HG02943 (cell line): ENCODE data around the gene HSPA4L.

Source experiments
- ATAC-seq: cut with Tn5 transposase; IDR thresholded peaks from one replicate; pipeline ENCODE4 v1.9.1; 2021; ENCODE audit warnings: mild to moderate bottlenecking, low read depth, moderate library complexity; ENCODE audit not compliant: unreplicated experiment

The HSPA4L gene

GRCh38 chr4:127856813-127857447, 74.8 kb downstream of the HSPA4L start:
- ATAC-seq, result peak; percentile 70

- no peak for ATAC-seq
Observed at GRCh38 chr4:127857641-127858040, 75.5 kb downstream of the HSPA4L start.

- ATAC-seq, result no peak
Observed at GRCh38 chr4:127868196-127868595, 86.1 kb downstream of the HSPA4L start.

- no peak for ATAC-seq
Observed at GRCh38 chr4:127870281-127870680, 88.2 kb downstream of the HSPA4L start.

GRCh38 chr4:127870688-127871087, 88.6 kb downstream of the HSPA4L start:
- ATAC-seq, result no peak

- no peak for ATAC-seq
Observed at GRCh38 chr4:127875791-127876190, 93.7 kb downstream of the HSPA4L start.

GRCh38 chr4:127880763-127881562, 98.8 kb downstream of the HSPA4L start, which contains the start of gene PLK4:
TSS of gene PLK4 (plus strand) at chr4:127880893. CDS start at chr4:127881135, 242 bp downstream.
- ATAC-seq, result peak; percentile 90

GRCh38 chr4:127881563-127881864, 99.4 kb downstream of the HSPA4L start:
- ATAC-seq, result peak; percentile 37

- ATAC-seq, result no peak
Observed at GRCh38 chr4:127888559-127888958, 106.4 kb downstream of the HSPA4L start.

- ATAC-seq, result no peak
Observed at GRCh38 chr4:127889903-127890302, 107.8 kb downstream of the HSPA4L start.
